Endothelial cell (in vitro differentiated cells): ENCODE results near the gene NELFB. TPM values are rescaled to one million over a fixed set of nuclear protein-coding genes. Genes with fewer than 3 reads are reported as not detected.

Experiments
- DNase-seq: peaks from one replicate; pipeline ENCODE4 v3.0.0; 2021; ENCODE audit warnings: low spot score
- H3K27ac Mint-ChIP-seq: one replicate; pipeline ENCODE4 v1.8.0; 2021; ENCODE audit warnings: mixed read lengths, inconsistent platforms; ENCODE audit not compliant: unreplicated experiment
- H3K27me3 Mint-ChIP-seq: one replicate; pipeline ENCODE4 v1.8.0; 2021; ENCODE audit warnings: mild to moderate bottlenecking, moderate library complexity, mixed read lengths, inconsistent platforms; ENCODE audit not compliant: unreplicated experiment
- H3K36me3 Mint-ChIP-seq: one replicate; pipeline ENCODE4 v1.8.0; 2021; ENCODE audit warnings: mild to moderate bottlenecking, low read depth, mixed read lengths, inconsistent platforms; ENCODE audit not compliant: unreplicated experiment
- H3K4me1 Mint-ChIP-seq: one replicate; pipeline ENCODE4 v1.8.0; 2021; ENCODE audit warnings: mild to moderate bottlenecking, mixed read lengths, inconsistent platforms; ENCODE audit not compliant: unreplicated experiment
- H3K4me3 Mint-ChIP-seq: one replicate; pipeline ENCODE4 v1.8.0; 2021; ENCODE audit warnings: mild to moderate bottlenecking, mixed read lengths, inconsistent platforms; ENCODE audit not compliant: unreplicated experiment
- H3K9me3 Mint-ChIP-seq: one replicate; pipeline ENCODE4 v1.8.0; 2021; ENCODE audit warnings: mixed read lengths, inconsistent platforms; ENCODE audit not compliant: unreplicated experiment
- total RNA-seq: library from RNA; stranded (reverse); fragmentation: NEBNext Ultra II Directional; extraction: Animal tissue kit (Norgen Biotek cat#: 25700); gene quantifications from one replicate; pipeline ENCODE4 v1.2.1, GENCODE V29; 2021; ENCODE audit not compliant: unreplicated experiment
- TF ChIP-seq, protein P1 (sequence below): fragments of 200-600 bp; sonication (generic); IDR thresholded peaks from one replicate; pipeline ENCODE4 v1.5.0; 2021; ENCODE audit warnings: antibody characterized with exemption; ENCODE audit not compliant: unreplicated experiment

NELFB gene
- total RNA-seq, 1 donor from 2014 or later: 65.6 TPM

DNA sequence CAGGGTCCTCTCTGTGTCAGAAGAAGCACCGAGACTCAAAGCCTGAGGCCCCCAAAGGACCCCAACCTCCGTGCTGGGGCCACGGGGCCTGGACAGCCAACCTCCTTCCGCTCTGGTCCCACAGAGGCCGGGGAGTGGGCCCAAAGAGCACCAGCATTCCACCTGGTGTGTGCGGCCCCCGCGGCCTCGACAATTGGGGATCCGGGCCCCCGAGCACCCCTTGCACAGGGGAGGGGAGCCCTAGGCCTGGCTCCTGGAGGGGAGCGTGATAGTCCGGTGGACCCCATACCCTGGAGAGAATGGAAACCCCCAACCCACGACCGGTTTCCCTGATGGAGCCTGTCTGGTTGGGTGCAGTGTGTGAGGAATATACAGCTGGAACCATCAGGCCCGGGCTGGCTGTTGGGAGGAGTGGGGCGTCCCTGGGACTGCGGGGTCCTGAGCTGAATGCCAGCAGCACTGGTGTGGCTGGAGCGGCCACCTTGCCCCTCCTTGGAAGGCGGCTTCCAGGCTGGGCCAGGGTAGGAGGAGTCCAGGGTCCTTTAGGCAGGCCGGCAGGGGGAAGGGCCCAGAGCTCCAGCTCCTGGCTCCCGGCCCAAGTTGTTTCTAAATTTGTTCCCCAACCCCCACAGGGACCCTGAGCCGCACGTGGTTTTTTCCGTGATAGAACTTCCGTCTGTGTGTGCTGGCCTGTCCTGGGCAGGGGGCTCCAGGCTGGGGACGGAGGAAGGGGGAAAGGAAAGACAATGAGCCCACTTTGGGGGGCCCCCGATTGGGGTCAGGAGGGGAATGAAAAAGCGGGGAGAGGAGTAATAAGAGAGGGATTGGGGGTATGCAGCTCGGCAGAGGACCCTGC, 21.6 kb downstream of the NELFB start:
- Mint-ChIP-seq H3K36me3 (peaks cover 4% of the 10 kb centered on the region), H3K4me3 (no peak overlapping the region), H3K27ac (peak overlapping the region; percentile 93), H3K4me1 (peaks cover 21% of the 10 kb centered on the region), H3K9me3 (no peaks in the 10 kb centered on the region), H3K27me3 (peaks cover 9% of the 10 kb centered on the region)
- TF ChIP-seq, protein P1, sequence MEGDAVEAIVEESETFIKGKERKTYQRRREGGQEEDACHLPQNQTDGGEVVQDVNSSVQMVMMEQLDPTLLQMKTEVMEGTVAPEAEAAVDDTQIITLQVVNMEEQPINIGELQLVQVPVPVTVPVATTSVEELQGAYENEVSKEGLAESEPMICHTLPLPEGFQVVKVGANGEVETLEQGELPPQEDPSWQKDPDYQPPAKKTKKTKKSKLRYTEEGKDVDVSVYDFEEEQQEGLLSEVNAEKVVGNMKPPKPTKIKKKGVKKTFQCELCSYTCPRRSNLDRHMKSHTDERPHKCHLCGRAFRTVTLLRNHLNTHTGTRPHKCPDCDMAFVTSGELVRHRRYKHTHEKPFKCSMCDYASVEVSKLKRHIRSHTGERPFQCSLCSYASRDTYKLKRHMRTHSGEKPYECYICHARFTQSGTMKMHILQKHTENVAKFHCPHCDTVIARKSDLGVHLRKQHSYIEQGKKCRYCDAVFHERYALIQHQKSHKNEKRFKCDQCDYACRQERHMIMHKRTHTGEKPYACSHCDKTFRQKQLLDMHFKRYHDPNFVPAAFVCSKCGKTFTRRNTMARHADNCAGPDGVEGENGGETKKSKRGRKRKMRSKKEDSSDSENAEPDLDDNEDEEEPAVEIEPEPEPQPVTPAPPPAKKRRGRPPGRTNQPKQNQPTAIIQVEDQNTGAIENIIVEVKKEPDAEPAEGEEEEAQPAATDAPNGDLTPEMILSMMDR: no peak
- peak; percentile 46 for DNase-seq

DNA sequence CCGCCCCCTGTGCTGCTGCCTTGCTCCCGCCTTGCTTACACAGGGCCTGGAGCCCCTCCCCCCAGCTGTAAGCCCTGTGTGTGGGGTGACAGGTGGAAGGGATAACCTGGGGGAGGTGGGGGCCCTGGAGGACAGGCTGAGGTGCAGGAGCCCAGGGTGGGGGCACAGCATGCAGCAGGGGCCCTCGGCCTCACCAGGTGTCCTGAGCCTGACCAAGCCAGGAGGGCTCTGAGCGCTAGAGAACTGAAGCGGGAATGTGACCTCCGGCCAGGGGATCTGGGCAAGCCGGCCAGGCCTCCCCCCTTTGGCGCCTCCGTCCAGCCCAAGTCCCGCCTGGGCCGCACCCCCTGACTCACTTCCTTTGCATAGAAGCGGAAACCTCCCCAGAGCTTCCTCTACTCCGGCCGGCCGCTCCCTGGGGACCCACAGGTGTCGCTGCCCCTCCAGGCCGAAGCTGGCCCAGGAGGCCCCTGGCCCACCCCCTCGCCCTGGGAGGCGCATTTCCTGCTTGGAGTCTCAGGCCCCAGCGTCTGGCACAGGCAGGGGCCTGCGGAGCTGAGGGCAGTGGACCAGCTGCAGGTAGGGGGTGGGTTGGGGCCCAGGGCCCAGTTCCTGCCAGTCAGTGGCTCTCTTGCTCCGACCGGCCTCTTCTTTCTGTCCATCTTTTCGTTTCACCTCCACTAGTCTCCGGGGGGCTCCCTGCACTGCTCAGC, 22.4 kb downstream of the NELFB start, which contains the start of gene TOR4A:
Gene TOR4A (plus strand): TSS at position 398 of the 713 bp plus-strand sequence. CDS start 964 bp downstream, outside the sequence.
- Mint-ChIP-seq H3K9me3 (no peaks in the 10 kb centered on the region), H3K27me3 (peaks cover 12% of the 10 kb centered on the region), H3K27ac (peak within 1 kb of the TSS; percentile 93), H3K4me3 (peak within 1 kb of the TSS; percentile 87), H3K4me1 (peaks cover 21% of the 10 kb centered on the region), H3K36me3 (peaks cover 11% of the 10 kb centered on the region)
- TF ChIP-seq, protein P1: no peak
- DNase-seq: peak; percentile 86

DNA sequence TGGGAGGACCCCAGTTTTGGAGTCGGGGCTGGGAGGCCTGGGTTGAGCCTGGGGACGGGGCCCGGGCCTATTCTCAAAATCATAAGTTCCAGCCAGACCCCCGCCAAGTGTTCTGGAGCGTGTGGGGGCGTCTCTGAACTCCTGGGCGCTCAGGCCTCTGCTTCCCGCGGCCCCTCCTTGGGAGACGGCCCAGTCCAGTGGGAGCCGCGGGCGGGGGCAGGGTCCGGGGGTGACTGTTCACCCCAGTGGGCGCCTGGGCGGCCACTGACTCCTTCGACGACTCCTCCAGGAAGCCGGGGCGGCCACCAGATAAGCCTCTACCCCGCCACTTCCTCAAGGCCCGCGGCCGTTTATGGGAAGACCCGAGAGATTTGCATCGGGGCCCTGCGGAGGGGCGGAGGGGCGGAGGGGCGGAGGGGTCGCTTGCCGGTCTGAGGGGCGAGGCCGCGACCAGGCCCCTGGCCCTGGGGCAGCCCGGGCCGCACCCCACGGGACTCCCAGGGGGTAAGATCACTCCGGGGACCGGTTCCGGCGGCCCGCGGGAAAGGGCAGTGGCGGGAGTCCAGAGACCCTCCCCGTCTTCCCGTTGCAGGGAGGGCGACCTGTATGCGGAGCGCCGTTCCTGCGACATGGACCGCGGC, 23.1 kb downstream of the NELFB start:
- TF ChIP-seq, protein P1: no peak
- Mint-ChIP-seq H3K4me1 (peaks cover 21% of the 10 kb centered on the region), H3K4me3 (peak overlapping the region; percentile 87), H3K36me3 (peaks cover 14% of the 10 kb centered on the region), H3K9me3 (no peaks in the 10 kb centered on the region), H3K27me3 (peaks cover 12% of the 10 kb centered on the region), H3K27ac (peak overlapping the region; percentile 89)
- DNase-seq: peak; percentile 52

DNA sequence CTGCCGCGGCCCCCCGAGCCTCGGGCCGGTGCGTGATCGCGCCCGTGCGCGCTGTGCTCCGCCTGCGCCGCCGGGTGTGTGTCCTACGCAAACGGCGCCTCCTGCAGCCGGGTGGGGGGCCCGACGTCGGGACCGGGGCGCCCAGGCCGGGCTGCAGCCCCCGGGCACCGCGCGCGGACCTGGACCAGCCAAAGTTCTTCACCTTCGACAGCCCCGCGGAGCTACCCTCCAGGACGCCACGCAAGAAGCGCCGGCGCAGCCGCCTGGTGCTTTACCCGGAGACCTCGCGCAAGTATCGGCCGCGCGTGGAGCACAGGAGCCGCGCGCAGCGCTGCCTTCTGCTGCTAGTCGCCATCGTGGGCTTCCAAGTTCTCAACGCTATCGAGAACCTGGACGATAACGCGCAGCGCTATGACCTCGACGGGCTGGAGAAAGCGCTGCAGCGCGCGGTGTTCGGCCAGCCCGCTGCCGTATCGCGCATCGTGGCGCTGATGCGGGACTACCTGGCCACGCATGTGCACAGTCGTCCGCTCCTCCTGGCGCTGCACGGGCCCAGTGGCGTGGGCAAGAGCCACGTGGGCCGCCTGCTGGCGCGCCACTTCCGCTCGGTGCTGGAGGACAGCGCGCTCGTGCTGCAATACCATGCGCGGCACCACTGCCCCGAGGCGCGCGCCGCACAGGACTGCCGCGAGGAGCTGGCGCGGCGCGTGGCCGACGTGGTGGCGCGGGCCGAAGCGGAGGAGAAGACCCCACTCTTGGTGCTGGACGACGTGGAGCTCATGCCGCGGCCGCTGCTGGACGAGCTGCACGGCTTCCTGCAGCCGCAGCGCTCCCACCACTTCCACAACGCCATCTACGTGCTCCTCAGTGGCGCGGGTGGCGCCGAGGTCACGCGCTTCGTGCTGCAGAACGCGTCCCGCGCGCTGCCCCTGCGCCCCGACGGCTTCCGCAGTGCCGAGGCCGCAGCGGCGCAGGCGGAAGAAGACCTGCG, 23.9 kb downstream of the NELFB start:
- Mint-ChIP-seq H3K36me3 (peaks cover 9% of the 10 kb centered on the region), H3K4me3 (no peak overlapping the region), H3K4me1 (peaks cover 21% of the 10 kb centered on the region), H3K27me3 (peaks cover 12% of the 10 kb centered on the region), H3K9me3 (no peaks in the 10 kb centered on the region), H3K27ac (no peak overlapping the region)
- TF ChIP-seq, protein P1: no peak
- DNase-seq: no peak
